GM19324 (cell line): ENCODE data around the gene SHOX.

Source experiments
- ATAC-seq: cut with Tn5 transposase; IDR thresholded peaks from one replicate; pipeline ENCODE4 v1.9.1; 2021; ENCODE audit warnings: mild to moderate bottlenecking, moderate library complexity; ENCODE audit not compliant: unreplicated experiment, low FRiP score

Gene SHOX

GRCh38 chrX:703866-704265 lies 73.3 kb downstream of the SHOX start:
- ATAC-seq = no peak
